HG03521 (cell line): ENCODE results near the gene CRIP1.
A peak's percentile ranks its signal among the peaks of the same experiment; 100 is the strongest.

Experiments used
- ATAC-seq: cut with Tn5 transposase; IDR thresholded peaks from one replicate; pipeline ENCODE4 v1.9.1; 2021; ENCODE audit warnings: mild to moderate bottlenecking, moderate library complexity; ENCODE audit not compliant: unreplicated experiment

CRIP1 gene

DNA sequence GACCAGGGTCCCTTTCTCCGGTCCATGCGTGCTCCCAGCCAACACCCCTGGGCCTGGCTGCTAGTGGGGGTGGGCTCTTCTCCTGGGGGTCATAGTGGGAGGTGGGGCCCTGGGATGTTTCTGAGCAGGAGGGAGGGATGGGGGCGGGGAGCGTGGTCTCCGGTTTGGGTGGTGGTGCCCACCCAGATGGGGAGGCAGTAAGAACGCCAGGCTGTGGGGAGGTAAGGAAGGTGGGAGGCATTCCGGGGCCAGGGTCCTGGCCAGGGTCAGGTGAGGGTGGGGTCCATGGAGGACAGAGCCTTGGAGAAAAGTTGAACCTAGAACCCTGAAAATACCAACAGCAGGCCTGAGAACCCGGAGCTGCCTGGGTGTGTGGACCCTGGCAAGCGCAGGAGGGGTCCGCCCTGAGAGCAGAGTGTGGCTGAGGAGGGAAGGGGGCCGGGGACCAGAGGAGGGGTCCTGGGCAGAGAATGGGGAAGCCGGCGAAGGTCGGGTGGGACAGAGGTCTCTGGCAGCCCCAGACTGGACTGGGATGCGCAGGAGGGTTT is 6.4 kb upstream of the CRIP1 start:
- ATAC-seq = no peak

DNA sequence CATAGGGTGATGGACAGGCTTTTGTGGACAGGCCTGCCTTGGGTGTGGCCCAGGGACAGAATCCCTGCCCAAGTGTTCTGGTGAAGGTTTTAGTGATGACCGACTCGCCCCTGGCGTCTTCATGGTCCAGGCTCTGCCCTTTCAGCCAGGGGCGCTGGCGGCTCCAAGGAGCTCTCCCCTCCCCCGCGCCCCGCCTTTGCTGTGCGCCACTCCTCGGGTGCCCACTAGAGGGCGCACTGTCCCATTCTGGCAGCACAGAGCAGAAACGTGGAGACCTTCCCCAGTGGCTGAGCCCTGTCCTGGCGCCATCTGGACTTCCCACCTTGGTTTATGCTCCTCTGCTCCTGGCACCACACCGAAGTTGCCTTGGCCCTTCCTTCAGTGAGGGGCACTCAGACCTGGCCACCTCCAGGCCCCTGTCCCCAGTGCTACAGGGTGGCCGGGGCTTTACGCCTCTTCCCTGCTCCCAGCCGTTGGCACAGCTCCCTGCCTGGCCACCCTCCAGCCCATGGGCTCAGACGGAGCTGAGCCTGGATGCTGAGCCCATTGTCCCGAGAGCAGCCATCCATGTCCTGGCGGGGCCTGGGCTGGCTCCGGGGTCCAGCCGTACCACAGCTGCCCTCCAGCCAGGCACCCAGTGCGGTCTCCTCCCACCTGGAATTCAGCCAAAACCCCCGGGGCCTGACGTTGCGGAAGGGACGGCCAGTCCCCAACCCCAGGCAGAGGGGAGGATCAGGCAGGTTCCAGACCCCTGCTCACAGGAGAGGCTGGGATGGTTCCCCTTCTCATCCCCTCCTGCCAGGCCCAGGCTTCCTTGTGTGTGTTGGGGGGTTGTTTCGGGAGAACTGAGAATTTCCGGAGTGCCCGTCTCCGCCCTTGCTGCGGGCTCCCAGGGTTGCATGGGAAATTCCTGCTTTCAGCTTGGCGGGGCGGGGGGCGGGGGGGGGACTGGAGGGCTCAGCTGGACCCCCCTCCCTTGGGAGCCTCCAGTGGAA is 5.6 kb upstream of the CRIP1 start:
- no peak for ATAC-seq

GRCh38 chr14:105481886-105482457 is 4.7 kb upstream of the CRIP1 start:
- ATAC-seq = peak; percentile 46

DNA sequence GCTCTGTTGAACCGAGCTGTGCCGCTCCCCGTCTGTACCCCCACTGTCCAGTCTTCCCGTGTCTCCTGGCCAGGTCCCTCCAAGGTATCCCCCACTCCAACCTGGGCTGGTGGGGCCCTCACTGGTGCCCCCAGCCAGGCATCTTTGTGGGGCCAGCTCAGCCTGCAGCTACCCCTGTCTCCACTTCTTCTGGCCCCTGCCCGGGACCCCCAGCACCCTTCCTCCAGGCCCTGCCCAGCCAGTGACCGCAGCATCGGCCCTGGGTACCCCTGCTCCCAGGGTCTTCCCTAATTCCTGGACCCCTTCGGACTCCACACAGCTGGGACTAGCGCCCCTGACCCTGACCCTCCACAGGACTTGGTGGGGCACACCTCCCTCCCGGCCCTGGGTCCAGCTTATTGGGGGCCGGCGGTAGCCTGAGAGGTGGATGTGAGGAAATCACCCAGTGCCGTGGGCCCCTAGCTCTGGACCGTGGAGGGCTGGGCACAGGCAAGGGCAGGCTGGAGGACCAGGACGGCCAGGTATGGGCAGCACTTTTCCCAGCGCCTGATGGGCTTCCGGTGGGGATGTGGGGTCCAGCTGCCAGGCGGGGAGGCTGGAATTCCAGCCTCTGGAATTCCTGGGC is 4.1 kb upstream of the CRIP1 start:
- no peak for ATAC-seq

DNA sequence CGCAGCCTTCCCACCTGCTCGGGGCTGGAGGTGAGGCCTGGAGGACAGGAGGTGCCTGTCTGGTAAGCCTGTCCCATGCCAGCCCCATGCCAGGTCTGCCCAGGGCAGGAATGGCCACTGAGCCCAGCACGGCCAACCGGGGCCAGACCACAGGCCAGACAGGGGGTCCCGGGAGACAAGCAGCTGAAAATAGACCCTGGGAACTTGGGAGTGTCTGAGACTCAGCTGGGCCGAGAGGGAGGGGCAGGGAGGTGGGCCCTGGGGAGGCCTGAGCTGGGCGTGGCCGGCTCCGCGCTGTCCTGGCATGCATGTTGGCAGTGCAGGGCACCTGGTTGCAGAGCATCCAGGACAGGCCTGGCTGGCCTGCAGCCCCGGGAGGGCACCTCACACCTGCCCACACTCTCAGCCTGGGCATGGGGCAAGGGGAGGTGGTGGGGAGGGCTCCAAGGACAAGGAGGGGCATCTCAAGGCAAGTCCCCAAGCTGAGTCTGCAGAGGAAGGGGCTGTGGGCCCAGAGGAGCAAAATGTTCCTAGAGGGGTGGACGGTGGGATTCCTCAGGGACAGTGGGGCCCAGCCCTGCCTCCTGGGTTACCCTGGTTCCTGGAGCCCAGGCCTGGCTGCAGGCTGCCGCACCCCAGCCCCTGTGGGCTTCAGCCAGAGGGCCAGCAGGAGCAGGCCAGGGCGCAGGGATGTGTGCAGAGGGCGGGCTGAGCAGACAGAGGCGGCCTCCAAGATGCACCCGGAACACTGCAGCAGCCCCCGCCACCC is 3.2 kb upstream of the CRIP1 start:
- ATAC-seq = no peak

DNA sequence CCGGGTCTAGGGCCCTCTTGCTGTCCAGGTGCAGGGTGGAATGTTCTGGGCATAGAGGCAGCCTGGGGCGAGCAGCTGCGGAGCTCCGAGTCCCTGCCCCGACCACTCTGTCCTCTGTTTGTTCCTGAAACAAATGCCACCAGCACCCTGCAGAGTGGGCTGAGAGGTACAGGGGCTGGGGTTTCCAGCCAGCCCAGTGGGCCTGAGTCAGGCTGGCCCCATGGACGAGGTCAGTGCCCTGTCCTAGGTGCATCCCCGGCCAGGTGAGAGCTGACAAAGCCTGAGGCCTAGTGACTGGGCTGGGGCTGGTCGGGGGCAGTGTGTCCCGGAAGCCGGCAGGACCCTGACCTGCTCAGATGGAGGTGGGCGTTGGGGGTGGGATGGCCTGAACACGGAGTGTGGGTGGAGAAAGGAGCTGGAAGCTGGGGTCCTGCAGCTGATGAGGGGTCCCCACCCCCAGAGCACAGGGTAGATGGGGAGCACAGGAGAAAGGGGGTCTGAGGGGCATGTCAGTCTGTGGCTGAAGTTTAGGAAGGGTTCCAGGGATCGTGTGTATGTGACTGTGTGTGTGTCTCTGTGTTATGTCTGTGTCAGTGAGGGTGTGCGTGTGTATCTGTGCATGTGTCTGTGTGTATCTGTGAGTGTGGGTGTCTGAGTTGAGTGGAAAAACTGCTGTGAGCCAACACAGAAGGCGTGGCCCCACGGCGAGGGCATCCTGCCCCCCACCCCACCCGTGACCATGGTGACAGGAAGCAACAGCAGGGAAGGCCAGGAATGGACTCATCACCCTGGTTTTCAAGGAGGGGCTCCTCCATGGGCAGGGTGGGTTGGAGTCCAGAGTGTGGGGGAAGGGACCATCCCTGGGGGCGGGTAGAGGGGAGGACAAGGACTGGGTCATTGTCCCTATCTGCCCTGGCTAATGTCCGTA is 2.4 kb upstream of the CRIP1 start:
- ATAC-seq = no peak

GRCh38 chr14:105484997-105485393 is 1.7 kb upstream of the CRIP1 start:
- no peak for ATAC-seq

GRCh38 chr14:105485739-105486162 is 935 bp upstream of the CRIP1 start:
- no peak for ATAC-seq

DNA sequence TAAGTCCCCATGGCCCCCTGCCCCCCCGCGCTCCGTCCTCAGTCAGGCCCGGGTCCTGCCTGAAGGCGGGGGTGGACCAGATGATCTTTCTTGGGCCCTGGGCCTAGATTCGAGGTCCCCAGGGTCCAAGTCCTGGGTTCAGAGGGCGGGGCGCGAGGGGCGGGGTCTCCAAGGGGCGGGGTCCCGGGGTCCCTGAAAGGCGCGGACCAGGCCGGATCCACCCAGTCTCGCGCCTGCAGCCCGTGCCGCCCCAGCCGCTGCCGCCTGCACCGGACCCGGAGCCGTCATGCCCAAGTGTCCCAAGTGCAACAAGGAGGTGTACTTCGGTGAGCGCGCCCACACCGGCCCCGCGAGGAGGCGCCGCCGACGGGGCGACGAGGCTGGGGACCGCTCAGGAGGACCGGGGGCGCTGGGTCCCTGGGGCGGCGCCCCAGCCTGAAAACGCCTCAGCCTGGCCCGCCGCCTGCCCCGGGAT is 325 bp downstream of the CRIP1 start:
- ATAC-seq = no peak

DNA sequence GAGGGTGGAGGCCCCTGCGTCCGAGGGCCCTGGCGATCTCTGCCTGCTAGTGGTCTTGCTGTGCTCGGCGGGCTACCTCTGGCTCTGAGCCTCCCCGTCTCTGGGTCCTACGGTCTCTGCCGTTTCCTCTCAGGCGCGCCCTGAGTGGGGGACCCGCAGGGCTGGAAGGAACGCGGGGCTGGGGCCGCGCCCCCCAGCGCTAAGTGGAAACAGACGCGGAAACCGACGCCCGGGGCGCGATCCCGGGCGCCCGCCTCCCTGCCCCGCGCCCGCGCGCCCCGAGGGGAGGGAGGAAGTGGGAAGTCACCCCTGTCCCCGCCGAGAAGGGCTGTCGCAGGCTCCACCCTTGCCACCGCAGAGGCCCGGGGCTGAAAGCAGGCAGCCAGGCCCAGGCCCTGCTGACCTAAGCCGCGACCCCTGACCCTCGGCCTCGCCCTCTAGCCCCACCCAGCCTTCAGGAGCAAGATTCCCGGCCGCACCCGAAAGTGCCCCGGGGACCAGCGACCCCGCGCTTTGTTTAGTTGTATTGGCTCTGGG is 831 bp downstream of the CRIP1 start:
- no peak for ATAC-seq

- no peak for ATAC-seq
These were observed 1.5 kb downstream of the CRIP1 start for GRCh38 chr14:105487986-105488777.

DNA sequence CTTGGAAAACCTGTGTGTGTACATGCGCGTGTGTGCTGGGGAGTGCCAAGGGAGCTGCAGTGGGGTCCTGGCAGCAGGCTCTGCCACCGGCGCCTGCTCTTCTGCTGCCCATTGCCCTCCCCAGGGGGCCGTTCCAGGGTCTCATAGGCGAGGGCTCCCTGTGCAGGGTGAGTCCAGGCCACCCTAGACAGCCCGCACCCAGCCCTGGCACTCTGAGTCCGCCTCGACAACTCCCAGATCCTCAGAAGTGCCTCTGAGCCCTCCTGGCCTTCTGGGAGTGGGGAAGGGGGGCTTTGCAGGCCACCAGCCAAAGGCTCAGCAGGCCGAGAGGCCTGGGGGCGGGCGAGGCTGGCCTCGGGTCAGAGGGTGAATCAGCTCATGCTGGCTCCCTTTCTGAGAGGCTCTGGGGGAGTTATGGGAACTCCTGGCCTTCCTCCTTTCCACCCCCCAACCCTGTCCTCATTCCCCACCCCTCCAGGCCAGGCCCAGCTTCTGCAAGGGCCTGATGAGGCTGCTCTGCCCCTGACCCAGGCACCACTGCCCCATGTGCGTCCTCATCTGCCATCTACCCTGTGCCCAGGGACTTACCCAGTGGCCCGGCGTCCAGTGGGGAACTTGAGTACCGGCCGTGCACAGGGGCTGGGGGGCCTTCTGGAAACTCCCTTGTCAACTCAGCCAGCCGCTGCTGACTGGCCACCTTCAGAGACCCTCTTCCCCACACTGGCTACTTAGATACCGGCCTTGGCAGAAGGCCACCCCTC is 2.3 kb downstream of the CRIP1 start:
- no peak for ATAC-seq

DNA sequence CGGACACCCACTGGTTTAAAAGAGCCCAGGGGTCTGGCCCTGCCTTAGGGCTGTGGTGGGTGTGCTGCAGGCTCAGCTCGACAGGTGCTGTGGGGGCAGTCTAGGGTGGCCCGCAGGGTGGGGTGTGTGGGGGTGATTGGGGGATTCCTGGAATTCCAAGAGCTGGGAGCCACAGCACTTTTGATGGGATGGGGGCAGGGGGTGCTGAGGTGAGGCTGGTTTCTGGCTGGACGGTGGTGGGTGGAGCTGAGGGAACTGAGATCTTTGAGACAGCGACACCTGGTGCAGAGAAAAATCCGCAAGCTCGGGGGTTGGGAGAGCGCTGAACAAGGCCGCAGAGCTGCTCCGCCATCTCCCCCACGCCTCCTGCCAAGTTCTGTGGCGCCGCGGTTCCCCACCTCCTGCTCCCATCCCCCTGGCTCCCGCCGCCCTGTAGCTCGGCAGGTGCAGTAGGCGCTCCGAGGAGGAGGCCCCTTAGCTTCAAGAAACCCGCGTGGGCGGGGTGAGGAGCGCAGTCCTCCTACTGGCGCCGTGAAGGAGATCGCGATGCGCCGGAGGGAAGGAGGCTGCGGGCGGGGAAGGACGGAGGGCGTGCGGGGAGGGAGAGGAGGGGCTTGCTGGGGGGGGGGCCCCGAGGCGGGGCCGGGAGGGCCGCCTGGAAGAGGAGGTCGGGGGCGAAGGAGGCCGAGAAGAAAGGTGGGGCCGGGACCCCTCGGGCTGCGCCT is 3.0 kb downstream of the CRIP1 start:
- no peak for ATAC-seq

DNA sequence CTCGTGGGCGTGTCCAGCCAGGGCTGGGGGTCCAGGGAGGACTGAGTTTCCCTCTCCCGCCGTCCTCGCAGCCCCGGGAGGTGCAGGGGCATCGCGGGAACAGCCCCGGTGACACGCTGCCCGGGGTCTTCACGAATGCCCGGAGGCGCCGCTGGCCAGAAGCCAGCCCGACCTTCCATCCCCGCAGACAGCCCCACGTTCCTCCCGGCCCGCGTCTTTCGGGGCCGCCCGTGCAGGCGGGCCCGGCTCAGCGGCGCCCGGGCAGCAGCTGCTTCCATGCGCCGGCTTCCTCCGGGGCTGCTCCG is 3.5 kb downstream of the CRIP1 start:
- no peak for ATAC-seq

GRCh38 chr14:105490572-105491365 is 4.1 kb downstream of the CRIP1 start, which contains the start of gene TEDC1:
Gene TEDC1 (plus strand): TSS chr14:105491246. CDS start chr14:105491376, 130 bp downstream.
- peak; percentile 64 for ATAC-seq

- ATAC-seq = no peak
These were observed 4.8 kb downstream of the CRIP1 start for GRCh38 chr14:105491366-105491973.
